ENCODE data around the gene REEP6. TPM values are rescaled to one million over a fixed set of nuclear protein-coding genes. Genes with fewer than 3 reads are reported as not detected.

REEP6 gene
- total and polyA plus RNA-seq, 11 donors, result 1.9 to 6.0 (median 3.6) TPM

- intact Hi-C loops (cut with DNase I), result no loop called here
- peaks cover 20 to 89% (median 61%) of the 10 kb centered on the region in 12 donors for H3K4me1 ChIP-seq
- 0 to 2% (median 1%) methylated on average over 2 to 117 of the region's 117 CpGs for WGBS, 4 donors
- H3K36me3 ChIP-seq, result peaks cover 0 to under 1% (median 0%) of the 10 kb centered on the region in 9 donors
- peak in 2 of 5 donors; percentile 10 to 25 for DNase-seq
- H3K9me3 ChIP-seq, result no peaks in the 10 kb centered on the region
- peaks cover 31 to 87% (median 57%) of the 10 kb centered on the region in 9 donors for H3K27me3 ChIP-seq
- ATAC-seq, result no peak
- peak overlapping the region; percentile 27 to 66 (median 56) for H3K4me3 ChIP-seq
- no peak for TF ChIP-seq POLR2A (IDR thresholded peaks at IDR 0.05)
- TF ChIP-seq, protein P1, sequence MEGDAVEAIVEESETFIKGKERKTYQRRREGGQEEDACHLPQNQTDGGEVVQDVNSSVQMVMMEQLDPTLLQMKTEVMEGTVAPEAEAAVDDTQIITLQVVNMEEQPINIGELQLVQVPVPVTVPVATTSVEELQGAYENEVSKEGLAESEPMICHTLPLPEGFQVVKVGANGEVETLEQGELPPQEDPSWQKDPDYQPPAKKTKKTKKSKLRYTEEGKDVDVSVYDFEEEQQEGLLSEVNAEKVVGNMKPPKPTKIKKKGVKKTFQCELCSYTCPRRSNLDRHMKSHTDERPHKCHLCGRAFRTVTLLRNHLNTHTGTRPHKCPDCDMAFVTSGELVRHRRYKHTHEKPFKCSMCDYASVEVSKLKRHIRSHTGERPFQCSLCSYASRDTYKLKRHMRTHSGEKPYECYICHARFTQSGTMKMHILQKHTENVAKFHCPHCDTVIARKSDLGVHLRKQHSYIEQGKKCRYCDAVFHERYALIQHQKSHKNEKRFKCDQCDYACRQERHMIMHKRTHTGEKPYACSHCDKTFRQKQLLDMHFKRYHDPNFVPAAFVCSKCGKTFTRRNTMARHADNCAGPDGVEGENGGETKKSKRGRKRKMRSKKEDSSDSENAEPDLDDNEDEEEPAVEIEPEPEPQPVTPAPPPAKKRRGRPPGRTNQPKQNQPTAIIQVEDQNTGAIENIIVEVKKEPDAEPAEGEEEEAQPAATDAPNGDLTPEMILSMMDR (IDR thresholded peaks at IDR 0.05), result no peak
- H3K27ac ChIP-seq, result peak overlapping the region in 1 of 12 donors; percentile 34
Observed at GRCh38 chr19:1469255-1470054, 21.5 kb upstream of the REEP6 start.

GRCh38 chr19:1470055-1470304, 21.0 kb upstream of the REEP6 start:
- Histone ChIP-seq H3K36me3 (peaks cover 0 to 6% (median 0%) of the 10 kb centered on the region in 9 donors), H3K9me3 (no peaks in the 10 kb centered on the region), H3K4me3 (peak overlapping the region; percentile 27 to 66 (median 56)), H3K4me1 (peaks cover 20 to 93% (median 63%) of the 10 kb centered on the region in 12 donors), H3K27ac (peak overlapping the region in 1 of 12 donors; percentile 34), H3K27me3 (peaks cover 31 to 85% (median 57%) of the 10 kb centered on the region in 9 donors)
- intact Hi-C loops (cut with DNase I), result no loop called here
- DNase-seq (peak in 1 of 5 donors; percentile 30), ATAC-seq (peak in 2 of 4 donors; percentile 1 to 18)
- 2 to 8% (median 4%) methylated on average over 9 to 22 of the region's 22 CpGs for WGBS, 4 donors
- no peak for TF ChIP-seq POLR2A (IDR thresholded peaks at IDR 0.05)
- TF ChIP-seq, protein P1 (IDR thresholded peaks at IDR 0.05), result no peak

- H3K9me3 ChIP-seq, result no peaks in the 10 kb centered on the region
- 0 to 1% (median 1%) methylated on average over 3 to 67 of the region's 67 CpGs for WGBS, 4 donors
- H3K4me3 ChIP-seq, result peak overlapping the region; percentile 27 to 66 (median 56)
- DNase-seq, result peak in 3 of 5 donors; percentile 54 to 64 (median 59)
- no peak for TF ChIP-seq POLR2A (IDR thresholded peaks at IDR 0.05)
- TF ChIP-seq, protein P1 (IDR thresholded peaks at IDR 0.05), result no peak
- intact Hi-C loops (cut with DNase I), result no loop called here
- peak in 3 of 4 donors; percentile 33 to 47 (median 41) for ATAC-seq
- H3K27ac ChIP-seq, result peak overlapping the region in 2 of 12 donors; percentile 9 to 34
- H3K36me3 ChIP-seq, result peaks cover 0 to 11% (median 0%) of the 10 kb centered on the region in 9 donors
- peaks cover 31 to 80% (median 57%) of the 10 kb centered on the region in 9 donors for H3K27me3 ChIP-seq
- peaks cover 20 to 88% (median 59%) of the 10 kb centered on the region in 12 donors for H3K4me1 ChIP-seq
Observed at GRCh38 chr19:1470305-1471009, 20.5 kb upstream of the REEP6 start.

- H3K4me1 ChIP-seq, result peaks cover 20 to 82% (median 53%) of the 10 kb centered on the region in 12 donors
Observed at GRCh38 chr19:1471010-1471514, 19.9 kb upstream of the REEP6 start.

More at GRCh38 chr19:1471010-1471514, 19.9 kb upstream of the REEP6 start:
- ATAC-seq (peak in 1 of 4 donors; percentile 3), DNase-seq (peak in 1 of 5 donors; percentile 19)
- WGBS, 4 donors, result 3 to 31% (median 7%) methylated on average over 9 to 28 of the region's 28 CpGs
- Histone ChIP-seq H3K27me3 (peaks cover 31 to 74% (median 55%) of the 10 kb centered on the region in 9 donors), H3K4me3 (peak overlapping the region; percentile 27 to 66 (median 56)), H3K27ac (no peak overlapping the region), H3K9me3 (no peaks in the 10 kb centered on the region), H3K36me3 (peaks cover 0 to 17% (median 0%) of the 10 kb centered on the region in 9 donors)
- intact Hi-C loops (cut with DNase I), result no loop called here
- TF ChIP-seq, protein P1 (IDR thresholded peaks at IDR 0.05), result no peak
- TF ChIP-seq POLR2A (IDR thresholded peaks at IDR 0.05), result no peak
